Mesothelial cell of epicardium (in vitro differentiated cells): Measurements from ENCODE around the gene APCDD1L. TPM values are rescaled to one million over a fixed set of nuclear protein-coding genes. Genes with fewer than 3 reads are reported as not detected.
"Not testable (repeated sequence)": the region's sequence is repeated elsewhere in the genome, so short reads cannot be mapped to it uniquely, and the experiment has no call there.

Source experiments
- DNase-seq, 2 experiments: peaks; one replicate each; pipeline ENCODE4 v3.0.0; 2021; ENCODE audit warnings: low spot score in 2 of 2; ENCODE audit not compliant: unreplicated experiment in 2 of 2
- H3K27ac Mint-ChIP-seq: 2 replicates; pipeline ENCODE4 v1.8.0; 2021; ENCODE audit warnings: mixed read lengths
- H3K27me3 Mint-ChIP-seq: 2 replicates; pipeline ENCODE4 v1.8.0; 2021; ENCODE audit warnings: low read depth, mixed read lengths
- H3K36me3 Mint-ChIP-seq: 2 replicates; pipeline ENCODE4 v1.8.0; 2021; ENCODE audit warnings: mixed read lengths
- H3K4me1 Mint-ChIP-seq: 2 replicates; pipeline ENCODE4 v1.8.0; 2021; ENCODE audit warnings: mixed read lengths
- H3K4me3 Mint-ChIP-seq: 2 replicates; pipeline ENCODE4 v1.8.0; 2021; ENCODE audit warnings: mild to moderate bottlenecking, moderate library complexity, mixed read lengths
- H3K9me3 Mint-ChIP-seq: 2 replicates; pipeline ENCODE4 v1.8.0; 2021; ENCODE audit warnings: mixed read lengths
- total RNA-seq: library from RNA; stranded (reverse); gene quantifications from 3 replicates; pipeline ENCODE4 v1.2.1, GENCODE V29; 2021
- TF ChIP-seq, protein P1 (sequence below): fragments of 200-600 bp; sonication (generic); IDR thresholded peaks from one replicate; pipeline ENCODE4 v1.5.0; 2021; ENCODE audit warnings: antibody characterized with exemption; ENCODE audit not compliant: unreplicated experiment

Gene APCDD1L
- total RNA-seq, 1 donor from 2014 or later, result not detected

DNA sequence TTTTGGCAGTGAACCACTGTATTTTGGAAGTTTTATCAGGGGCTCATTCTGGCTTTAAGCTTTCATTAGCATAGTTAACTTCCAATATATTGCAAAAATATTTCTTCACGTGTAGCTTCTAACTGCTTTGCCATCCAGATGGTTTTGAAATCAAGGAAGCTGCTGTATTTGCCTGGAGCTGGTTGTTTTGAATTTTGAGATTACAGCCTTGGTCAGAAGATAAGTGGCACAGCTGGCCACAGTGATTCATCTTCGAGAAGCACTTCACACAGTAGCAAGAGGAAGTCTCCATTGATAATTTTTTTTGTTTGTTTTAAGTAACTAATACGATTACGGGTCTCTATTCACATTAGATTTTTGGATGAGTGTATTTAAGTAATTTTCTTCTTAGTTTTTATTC lies 3.8 kb downstream of the APCDD1L start:
- Mint-ChIP-seq H3K27ac (no peak overlapping the region), H3K4me3 (no peak overlapping the region), H3K36me3 (no peaks in the 10 kb centered on the region), H3K9me3 (no peaks in the 10 kb centered on the region), H3K27me3 (peaks cover 18% of the 10 kb centered on the region), H3K4me1 (peaks cover 12% of the 10 kb centered on the region)
- TF ChIP-seq, protein P1, sequence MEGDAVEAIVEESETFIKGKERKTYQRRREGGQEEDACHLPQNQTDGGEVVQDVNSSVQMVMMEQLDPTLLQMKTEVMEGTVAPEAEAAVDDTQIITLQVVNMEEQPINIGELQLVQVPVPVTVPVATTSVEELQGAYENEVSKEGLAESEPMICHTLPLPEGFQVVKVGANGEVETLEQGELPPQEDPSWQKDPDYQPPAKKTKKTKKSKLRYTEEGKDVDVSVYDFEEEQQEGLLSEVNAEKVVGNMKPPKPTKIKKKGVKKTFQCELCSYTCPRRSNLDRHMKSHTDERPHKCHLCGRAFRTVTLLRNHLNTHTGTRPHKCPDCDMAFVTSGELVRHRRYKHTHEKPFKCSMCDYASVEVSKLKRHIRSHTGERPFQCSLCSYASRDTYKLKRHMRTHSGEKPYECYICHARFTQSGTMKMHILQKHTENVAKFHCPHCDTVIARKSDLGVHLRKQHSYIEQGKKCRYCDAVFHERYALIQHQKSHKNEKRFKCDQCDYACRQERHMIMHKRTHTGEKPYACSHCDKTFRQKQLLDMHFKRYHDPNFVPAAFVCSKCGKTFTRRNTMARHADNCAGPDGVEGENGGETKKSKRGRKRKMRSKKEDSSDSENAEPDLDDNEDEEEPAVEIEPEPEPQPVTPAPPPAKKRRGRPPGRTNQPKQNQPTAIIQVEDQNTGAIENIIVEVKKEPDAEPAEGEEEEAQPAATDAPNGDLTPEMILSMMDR, result no peak
- no peak for DNase-seq

DNA sequence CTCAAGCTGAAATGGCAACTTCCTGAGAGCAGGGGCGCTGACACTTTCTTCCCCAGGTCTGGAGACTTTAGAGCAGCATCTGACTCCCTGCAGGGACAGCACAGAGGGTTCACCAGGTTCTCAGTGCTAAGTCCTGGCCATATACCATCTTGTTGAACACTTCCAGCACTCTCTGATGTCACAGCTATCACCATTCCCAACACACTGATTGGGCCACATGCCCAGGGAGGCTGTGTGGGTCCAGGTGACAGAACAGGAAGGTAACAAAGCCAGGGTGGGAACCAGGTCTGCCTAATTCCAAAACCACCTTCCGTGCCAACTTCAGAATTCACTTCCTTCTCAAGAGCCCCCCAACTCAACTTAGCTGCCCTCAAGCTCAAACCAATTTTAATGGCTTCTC lies 4.3 kb downstream of the APCDD1L start:
- Mint-ChIP-seq H3K27me3 (peaks cover 13% of the 10 kb centered on the region), H3K36me3 (no peaks in the 10 kb centered on the region)

DNA sequence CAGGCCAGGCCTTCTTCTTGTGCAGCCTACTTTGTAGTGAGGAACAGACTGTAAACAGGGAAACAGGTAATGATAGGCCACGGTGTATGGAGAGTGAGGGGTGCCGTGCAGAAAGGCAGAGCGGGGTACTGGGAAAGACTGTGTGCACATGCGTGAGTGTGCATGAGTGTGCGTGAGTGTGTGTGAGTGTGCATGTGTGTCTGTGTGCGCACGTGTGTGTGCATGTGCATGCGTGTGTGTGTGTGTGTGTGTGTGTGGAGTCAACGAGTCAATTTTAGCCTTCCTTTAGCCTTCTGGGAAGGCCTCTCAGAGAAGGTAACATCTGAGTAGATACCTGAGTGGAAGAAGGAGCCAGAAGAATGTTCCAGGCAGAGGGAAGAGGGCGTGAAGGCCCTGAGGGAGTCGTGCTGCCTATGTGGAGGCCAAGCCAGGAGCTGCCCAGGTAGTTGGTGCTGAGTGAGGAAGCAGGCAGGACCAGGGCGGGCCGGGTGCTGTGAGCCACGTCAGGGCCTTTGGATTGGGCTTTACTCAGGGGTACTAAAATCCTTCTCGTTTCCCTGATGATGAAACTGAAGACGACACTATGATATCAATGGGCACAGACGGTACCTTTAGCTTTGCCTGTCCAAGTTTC lies 6.3 kb downstream of the APCDD1L start:
- H3K27me3 Mint-ChIP-seq, result no peaks in the 10 kb centered on the region
- no peak overlapping the region for H3K4me3 Mint-ChIP-seq
- TF ChIP-seq, protein P1, result no peak
- H3K9me3 Mint-ChIP-seq, result peaks cover under 1% of the 10 kb centered on the region
- H3K36me3 Mint-ChIP-seq, result no peaks in the 10 kb centered on the region
- peaks cover 9% of the 10 kb centered on the region for H3K4me1 Mint-ChIP-seq
- H3K27ac Mint-ChIP-seq, result no peak overlapping the region
- DNase-seq, result no peak

More for the DNA sequence above, 4.3 kb downstream of the APCDD1L start:
- Mint-ChIP-seq H3K4me3 (no peak overlapping the region), H3K27ac (no peak overlapping the region), H3K4me1 (peaks cover 12% of the 10 kb centered on the region), H3K9me3 (no peaks in the 10 kb centered on the region)
- DNase-seq, result no peak
- TF ChIP-seq, protein P1, result no peak

DNA sequence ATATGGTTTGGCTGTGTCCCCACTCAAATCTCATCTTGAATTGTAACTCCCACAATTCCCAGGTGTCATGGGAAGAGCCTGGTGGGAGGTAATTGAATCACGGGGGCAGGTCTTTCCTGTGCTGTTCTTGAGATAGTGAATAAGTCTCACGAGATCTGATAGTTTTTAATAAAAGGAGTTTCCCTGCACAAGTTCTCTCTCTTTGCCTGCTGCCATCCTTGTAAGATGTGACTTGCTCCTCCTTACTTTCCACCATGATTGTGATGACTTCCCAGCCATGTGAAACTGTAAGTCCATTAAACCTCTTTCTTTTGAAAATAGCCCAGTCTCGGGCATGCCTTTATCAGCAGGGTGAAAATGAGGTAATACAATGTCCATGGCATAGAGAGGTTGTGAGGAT lies 8.2 kb downstream of the APCDD1L start:
- H3K4me1 Mint-ChIP-seq, H3K27me3 Mint-ChIP-seq, DNase-seq, H3K4me3 Mint-ChIP-seq, H3K27ac Mint-ChIP-seq, H3K36me3 Mint-ChIP-seq: not testable (repeated sequence)
- peaks cover 17% of the 10 kb centered on the region for H3K9me3 Mint-ChIP-seq

DNA sequence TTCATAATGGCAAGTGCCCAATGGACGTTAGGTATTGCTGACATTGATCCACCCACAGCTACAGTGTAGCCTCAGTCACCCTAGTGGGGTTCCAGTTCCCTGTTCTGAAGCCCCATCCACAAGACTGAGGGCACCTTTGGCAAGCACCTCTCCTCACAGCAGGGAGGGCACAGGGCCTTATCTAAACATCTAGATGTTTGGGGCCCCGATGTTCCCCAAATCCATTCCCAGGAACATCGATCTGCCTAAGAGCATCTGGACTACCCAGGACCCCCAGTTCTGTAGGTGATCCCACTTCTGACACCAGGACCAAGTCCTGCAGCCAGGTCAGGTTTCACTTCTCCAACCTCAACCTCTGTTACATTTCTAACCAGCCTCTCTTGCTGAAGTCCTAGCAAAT lies 10.6 kb downstream of the APCDD1L start:
- TF ChIP-seq, protein P1, result no peak
- Mint-ChIP-seq H3K4me1 (no peaks in the 10 kb centered on the region), H3K36me3 (no peaks in the 10 kb centered on the region), H3K9me3 (peaks cover 23% of the 10 kb centered on the region), H3K27me3 (peaks cover 8% of the 10 kb centered on the region), H3K4me3 (no peak overlapping the region), H3K27ac (no peak overlapping the region)
- DNase-seq, result no peak

DNA sequence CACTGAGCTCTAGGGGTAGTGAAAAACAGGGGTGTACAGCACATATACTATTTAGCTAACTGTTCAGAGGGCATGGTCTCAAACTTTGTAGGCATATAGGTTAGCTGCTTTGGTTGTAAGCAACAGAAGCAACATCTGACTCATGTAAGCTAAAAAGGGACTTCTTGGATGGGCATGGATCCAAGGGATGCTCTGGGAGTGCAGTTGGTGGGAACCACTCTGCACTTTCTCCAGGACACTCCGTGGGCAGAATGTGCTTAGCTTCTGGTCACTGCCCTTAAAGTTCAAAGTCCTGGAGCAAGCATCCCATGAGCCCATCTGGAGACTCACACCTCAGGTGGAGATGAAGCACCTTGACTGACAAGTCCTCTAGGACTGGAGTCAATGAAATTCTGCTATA lies 11.5 kb downstream of the APCDD1L start:
- peaks cover 23% of the 10 kb centered on the region for H3K9me3 Mint-ChIP-seq
- no peak for DNase-seq
- H3K4me1 Mint-ChIP-seq, result no peaks in the 10 kb centered on the region
- no peak overlapping the region for H3K4me3 Mint-ChIP-seq
- TF ChIP-seq, protein P1, result no peak
- H3K27me3 Mint-ChIP-seq, result peaks cover 10% of the 10 kb centered on the region
- H3K27ac Mint-ChIP-seq, result no peak overlapping the region
- no peaks in the 10 kb centered on the region for H3K36me3 Mint-ChIP-seq
